HCT116 (cell line): Measurements from ENCODE around the gene AZGP1. TPM values are rescaled to one million over a fixed set of nuclear protein-coding genes. Genes with fewer than 3 reads are reported as not detected.
A peak's percentile ranks its signal among the peaks of the same experiment; 100 is the strongest.
"Not testable (repeated sequence)": the region's sequence is repeated elsewhere in the genome, so short reads cannot be mapped to it uniquely, and the experiment has no call there.

Source experiments
- ATAC-seq: fragments of 200-7000 bp; cut with Tn5 transposase; 2 replicates; pipeline ENCODE4 v1.9.1; 2020; ENCODE audit warnings: mild to moderate bottlenecking, moderate library complexity
- BruUV-seq: library from RNA; stranded (reverse); fragments of 400-500 nt; replicated peaks from 2 replicates; lab custom pipeline; 2021; lab: Mats Ljungman, UMichigan
- CTCF ChIA-PET: fragments of 300-600 bp; sonication (Branson Sonifier 250); formaldehyde crosslinking; loops from one replicate; lab custom pipeline; 2021; ENCODE audit warnings: antibody characterized with exemption; lab: Charles Lee
- POLR2A ChIA-PET: fragments of 300-600, 350-600 bp; sonication (Branson Sonifier 250); formaldehyde crosslinking; loops from one replicate; lab custom pipeline; 2021; ENCODE audit warnings: antibody characterized with exemption; lab: Charles Lee
- RAD21 ChIA-PET, 2 experiments: fragments of 300-600 bp; sonication (Branson Sonifier 250); formaldehyde crosslinking; loops; one replicate each; lab custom pipeline; 2023; ENCODE audit warnings: low total read pairs in 2 of 2; ENCODE audit not compliant: uncharacterized antibody in 2 of 2, unreplicated experiment in 2 of 2, low non-redundant PET in 1 of 2; lab: Charles Lee
- DNase-seq: peaks from one replicate; pipeline ENCODE4 v3.0.0-alpha.2; 2010; ENCODE audit warnings: low read depth, low spot score
- H2AFZ ChIP-seq: fragments of 200-600 bp; shearing (Covaris generic), sonication (generic); 2 replicates; pipeline ENCODE4 v1.6.1; 2017; ENCODE audit warnings: low read depth, mixed run types, mixed read lengths, antibody characterized with exemption, low read length; ENCODE audit not compliant: poor library complexity, severe bottlenecking
- H3K27ac ChIP-seq: 2 replicates; pipeline ENCODE4 v1.5.1; 2012; ENCODE audit warnings: low read depth, low read length
- H3K27me3 ChIP-seq: fragments of 200-600 bp; sonication (generic); 2 replicates; pipeline ENCODE4 v1.6.1; 2016; ENCODE audit warnings: mixed run types, low read length, mixed read lengths; ENCODE audit not compliant: insufficient read depth
- H3K36me3 ChIP-seq, 2 experiments: fragments of 200-500 bp in 1 of 2; fragments of 200-600 bp in 1 of 2; sonication (Bioruptor generic) in 1 of 2; sonication (generic) in 1 of 2; 2 replicates each; pipeline versions ENCODE4 v1.5.1 to v1.6.1; 2014 to 2016; ENCODE audit warnings: low read length in 2 of 2, inconsistent platforms in 1 of 2, mixed read lengths in 1 of 2, mixed run types in 1 of 2; ENCODE audit not compliant: insufficient read depth in 2 of 2, control insufficient read depth in 1 of 2
- H3K4me1 ChIP-seq, 2 experiments: fragments of 200-600 bp in 1 of 2; sonication (generic) in 1 of 2; 2 replicates each; pipeline versions ENCODE4 v1.5.1 to v1.6.1; 2012 to 2017; ENCODE audit warnings: low read length in 2 of 2, inconsistent platforms in 1 of 2, mild to moderate bottlenecking in 1 of 2, mixed read lengths in 1 of 2, mixed run types in 1 of 2, moderate library complexity in 1 of 2; ENCODE audit not compliant: insufficient read depth in 2 of 2, control insufficient read depth in 1 of 2
- H3K4me2 ChIP-seq: fragments of 200-600 bp; sonication (generic); 2 replicates; pipeline ENCODE4 v1.6.1; 2017; ENCODE audit warnings: mixed run types, low read length, mixed read lengths
- H3K4me3 ChIP-seq, 2 experiments: fragments of 200-600 bp in 1 of 2; sonication (generic) in 1 of 2; replicated peaks in 1 of 2; 2 replicates each; pipeline ENCODE4 v1.5.1; 2011 to 2016; ENCODE audit warnings: low read length in 2 of 2, control low read depth in 1 of 2, low read depth in 1 of 2, mild to moderate bottlenecking in 1 of 2, mixed read lengths in 1 of 2, mixed run types in 1 of 2
- H3K79me2 ChIP-seq: fragments of 200-600 bp; sonication (generic); 2 replicates; pipeline ENCODE4 v1.6.1; 2017; ENCODE audit warnings: mild to moderate bottlenecking, mixed run types, low read length, moderate library complexity, mixed read lengths; ENCODE audit not compliant: insufficient read depth
- H3K9ac ChIP-seq: fragments of 200-600 bp; sonication (generic); 2 replicates; pipeline ENCODE4 v1.6.1; 2016; ENCODE audit warnings: low read length, mixed read lengths
- H3K9me2 ChIP-seq: fragments of 200-600 bp; sonication (generic), shearing (Covaris generic); 2 replicates; pipeline ENCODE4 v1.6.1; 2017; ENCODE audit warnings: mixed run types, mild to moderate bottlenecking, moderate library complexity; ENCODE audit not compliant: insufficient read depth
- H3K9me3 ChIP-seq, 2 experiments: fragments of 200-500 bp in 1 of 2; fragments of 200-600 bp in 1 of 2; sonication (Bioruptor generic) in 1 of 2; sonication (generic) in 1 of 2; 2 replicates each; pipeline ENCODE4 v1.6.1; 2014 to 2017; ENCODE audit warnings: low read length in 2 of 2, mixed read lengths in 2 of 2, inconsistent platforms in 1 of 2, low read depth in 1 of 2, mild to moderate bottlenecking in 1 of 2, mixed run types in 1 of 2, moderate library complexity in 1 of 2; ENCODE audit not compliant: control insufficient read depth in 1 of 2, insufficient read depth in 1 of 2
- H4K20me1 ChIP-seq: fragments of 200-600 bp; sonication (generic), shearing (Covaris generic); 2 replicates; pipeline ENCODE4 v1.6.1; 2017; ENCODE audit warnings: mixed run types, mild to moderate bottlenecking, moderate library complexity; ENCODE audit not compliant: insufficient read depth
- CBX3 ChIP-seq: IDR thresholded peaks from 2 replicates; pipeline ENCODE4 v1.6.1; 2012; ENCODE audit warnings: low read depth
- CEBPB ChIP-seq: IDR thresholded peaks from 2 replicates; pipeline ENCODE4 v1.6.1; 2012; ENCODE audit warnings: low read depth
- CTCF ChIP-seq, 3 experiments: fragments of 200-600 bp in 1 of 3; sonication (generic) in 1 of 3; IDR thresholded peaks in 2 of 3; conservative IDR thresholded peaks in 1 of 3; 2 replicates each; pipeline ENCODE4 v1.5.1; 2012 to 2017; ENCODE audit warnings: low read depth in 2 of 3, low read length in 2 of 3, antibody characterized with exemption in 1 of 3, borderline replicate concordance in 1 of 3, control low read depth in 1 of 3, mild to moderate bottlenecking in 1 of 3, mixed read lengths in 1 of 3, mixed run types in 1 of 3, moderate library complexity in 1 of 3; ENCODE audit not compliant: insufficient read depth in 1 of 3
- RAD21 ChIP-seq: IDR thresholded peaks from 2 replicates; pipeline ENCODE4 v1.6.1; 2012; ENCODE audit warnings: low read depth, mild to moderate bottlenecking
- REST ChIP-seq: IDR thresholded peaks from 2 replicates; pipeline ENCODE4 v1.6.1; 2012; ENCODE audit warnings: low read depth
- SIN3A ChIP-seq: IDR thresholded peaks from 2 replicates; pipeline ENCODE4 v1.6.1; 2012; ENCODE audit warnings: low read depth
- SP1 ChIP-seq: IDR thresholded peaks from 2 replicates; pipeline ENCODE4 v1.6.1; 2012; ENCODE audit warnings: low read depth
- YY1 ChIP-seq: IDR thresholded peaks from 2 replicates; pipeline ENCODE4 v1.6.1; 2011; ENCODE audit warnings: low read length, low read depth, moderate library complexity, mild to moderate bottlenecking; ENCODE audit not compliant: insufficient replicate concordance; ENCODE audit errors: extremely low read depth
- ZBTB33 ChIP-seq: IDR thresholded peaks from 2 replicates; pipeline ENCODE4 v1.6.1; 2011; ENCODE audit warnings: mild to moderate bottlenecking, low read length, moderate library complexity; ENCODE audit not compliant: insufficient replicate concordance; ENCODE audit errors: extremely low read depth
- ZFX ChIP-seq: fragments of 450-650 bp; IDR thresholded peaks from 2 replicates; pipeline ENCODE4 v1.6.1; 2017
- intact Hi-C: fragments of 100-400 bp; cut with micrococcal nuclease; formaldehyde crosslinking; loops from 2 replicates; pipeline ENCODE4 v1.10.0; 2022
- total RNA-seq: library from RNA; stranded (reverse); gene quantifications from one replicate; pipeline ENCODE4 v1.2.1, GENCODE V29; 2021; ENCODE audit not compliant: unreplicated experiment

The AZGP1 gene
- total RNA-seq, 1 experiment from 2014 or later: 1.1 TPM

GRCh38 chr7:99950819-99951218 lies 25.0 kb downstream of the AZGP1 start:
- H3K9me3 ChIP-seq, H3K9me2 ChIP-seq, RAD21 ChIA-PET, DNase-seq, H3K4me3 ChIP-seq, intact Hi-C loops, H3K27me3 ChIP-seq, H2AFZ ChIP-seq, H3K27ac ChIP-seq, BruUV-seq, H3K9ac ChIP-seq, H4K20me1 ChIP-seq, ATAC-seq, POLR2A ChIA-PET, H3K36me3 ChIP-seq, H3K4me2 ChIP-seq, CTCF ChIA-PET, H3K79me2 ChIP-seq: not testable (repeated sequence)
- H3K4me1 ChIP-seq: peaks cover 0 to 12% of the 10 kb centered on the region in 2 experiments; a peak in 2 of 4 replicates
- peak; percentile 82; the same call in 1 of the 2 replicates for TF ChIP-seq CBX3

- H3K4me3 ChIP-seq: no peak overlapping the region
- no peaks in the 10 kb centered on the region for H3K9me2 ChIP-seq
- H3K36me3 ChIP-seq: no peaks in the 10 kb centered on the region
- H2AFZ ChIP-seq: no peak overlapping the region
- DNase-seq: no peak
- H3K9ac ChIP-seq: no peak overlapping the region
- H3K4me1 ChIP-seq: peaks cover 0 to 2% of the 10 kb centered on the region in 2 experiments; a peak in 1 of 4 replicates
- H3K4me2 ChIP-seq: no peak overlapping the region
- no peaks in the 10 kb centered on the region for H3K79me2 ChIP-seq
- BruUV-seq: no TSS peak
- RAD21 ChIA-PET: no interaction called here
- H3K9me3 ChIP-seq: no peaks in the 10 kb centered on the region; a peak in 1 of 4 replicates
- CTCF ChIA-PET: no interaction called here
- no peak overlapping the region for H3K27ac ChIP-seq
- no peaks in the 10 kb centered on the region for H4K20me1 ChIP-seq
- H3K27me3 ChIP-seq: no peaks in the 10 kb centered on the region
- intact Hi-C loops: no loop called here
- POLR2A ChIA-PET: no interaction called here
- peak; percentile 29 to 42 (median 35); a peak in 5 of 6 replicates for TF ChIP-seq CTCF (IDR thresholded peaks at IDR 0.05 in 2 of 3, conservative IDR thresholded peaks at IDR 0.05 in 1 of 3; ENCODE audit: borderline replicate concordance in 1 of 3, insufficient read depth in 1 of 3, low read depth in 2 of 3, low read length in 2 of 3)
- TF ChIP-seq REST: no peak
- no peak for TF ChIP-seq ZFX
- TF ChIP-seq SIN3A: no peak
- no peak for TF ChIP-seq CEBPB
- TF ChIP-seq CBX3: no peak
- no peak for TF ChIP-seq YY1
- TF ChIP-seq RAD21: peak; percentile 38
- TF ChIP-seq ZBTB33: no peak
- TF ChIP-seq SP1: no peak
- no peak for ATAC-seq
Measured at GRCh38 chr7:99949645-99950228, 26.1 kb downstream of the AZGP1 start.
